ENCODE results near the gene CNOT11. TPM values are rescaled to one million over a fixed set of nuclear protein-coding genes. Genes with fewer than 3 reads are reported as not detected.

The CNOT11 gene
- total and polyA plus RNA-seq, 2 of the 13 experiments (the other 11 are each of a cell fraction or from before 2014, with no cell fraction given), result 114 to 209 TPM

- TF ChIP-seq, protein P1, sequence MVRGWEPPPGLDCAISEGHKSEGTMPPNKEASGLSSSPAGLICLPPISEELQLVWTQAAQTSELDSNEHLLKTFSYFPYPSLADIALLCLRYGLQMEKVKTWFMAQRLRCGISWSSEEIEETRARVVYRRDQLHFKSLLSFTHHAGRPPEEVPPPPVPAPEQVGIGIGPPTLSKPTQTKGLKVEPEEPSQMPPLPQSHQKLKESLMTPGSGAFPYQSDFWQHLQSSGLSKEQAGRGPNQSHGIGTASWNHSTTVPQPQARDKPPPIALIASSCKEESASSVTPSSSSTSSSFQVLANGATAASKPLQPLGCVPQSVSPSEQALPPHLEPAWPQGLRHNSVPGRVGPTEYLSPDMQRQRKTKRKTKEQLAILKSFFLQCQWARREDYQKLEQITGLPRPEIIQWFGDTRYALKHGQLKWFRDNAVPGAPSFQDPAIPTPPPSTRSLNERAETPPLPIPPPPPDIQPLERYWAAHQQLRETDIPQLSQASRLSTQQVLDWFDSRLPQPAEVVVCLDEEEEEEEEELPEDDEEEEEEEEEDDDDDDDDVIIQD (CRISPR knock-in tag; IDR thresholded peaks at IDR 0.05; ENCODE audit: low read depth), result peak; percentile 67; the same call in 1 of the 2 replicates
- TF ChIP-seq ASH2L (IDR thresholded peaks at IDR 0.05; ENCODE audit: insufficient read length, low read depth, low read length) (peak; percentile 56), ZNF563 (CRISPR knock-in tag; IDR thresholded peaks at IDR 0.05) (no peak), CEBPB (IDR thresholded peaks at IDR 0.05; ENCODE audit: borderline replicate concordance, low read depth, low read length) (peak; percentile 57; the same call in 1 of the 2 replicates), ARID5B (CRISPR knock-in tag; IDR thresholded peaks at IDR 0.05) (peak; percentile 63), TAF1 (CRISPR knock-in tag; IDR thresholded peaks at IDR 0.05) (0 out of 2 replicates have a peak, but pooled peaks have one; percentile 18), HNF1A (IDR thresholded peaks at IDR 0.05; ENCODE audit: low read depth) (0 out of 2 replicates have a peak, but pooled peaks have one; percentile 27), HNF1A (CRISPR knock-in tag; IDR thresholded peaks at IDR 0.05; ENCODE audit: borderline replicate concordance) (no peak), MAFF (IDR thresholded peaks at IDR 0.05; ENCODE audit: low read depth, low read length) (peak; percentile 42; the same call in 1 of the 2 replicates), MAFK (conservative IDR thresholded peaks at IDR 0.05 in 1 of 2, IDR thresholded peaks at IDR 0.05 in 1 of 2; ENCODE audit: low read length in 2 of 2) (peak in 1 of 2 experiments; percentile 9; a peak in 1 of 4 replicates), THRA (CRISPR knock-in tag; IDR thresholded peaks at IDR 0.05; ENCODE audit: borderline replicate concordance) (0 out of 2 replicates have a peak, but pooled peaks have one; percentile 60), SRSF9 (IDR thresholded peaks at IDR 0.05; ENCODE audit: borderline replicate concordance, insufficient read depth, low read depth, low read length, poor library complexity, severe bottlenecking) (no peak), HNF4A (CRISPR knock-in tag; IDR thresholded peaks at IDR 0.05) (peak; percentile 71), ZNF644 (CRISPR knock-in tag; IDR thresholded peaks at IDR 0.05; ENCODE audit: low read depth) (peak; percentile 95)
Observed at GRCh38 chr2:101230541-101231001, 22.1 kb upstream of the CNOT11 start (continued).

Data from HepG2 (cell line).